RWPE2 (cell line): Measurements from ENCODE around the gene KCNJ14.
A peak's percentile ranks its signal among the peaks of the same experiment; 100 is the strongest.

Experiments used
- ATAC-seq: fragments of 200-7000 bp; cut with Tn5 transposase; 3 replicates; pipeline ENCODE4 v1.9.1; 2021; ENCODE audit warnings: low read depth
- DNase-seq: peaks from one replicate; pipeline ENCODE4 v3.0.0-alpha.2; 2020; ENCODE audit warnings: low spot score
- H3K27ac ChIP-seq: fragments of 450-650 bp; 2 replicates; pipeline ENCODE4 v1.5.1; 2017; ENCODE audit warnings: mild to moderate bottlenecking; ENCODE audit not compliant: poor library complexity, severe bottlenecking
- H3K27me3 ChIP-seq: fragments of 250-450 bp; sonication (Bioruptor Pico); 2 replicates; pipeline ENCODE4 v1.5.1; 2021; ENCODE audit warnings: mild to moderate bottlenecking, moderate library complexity; ENCODE audit not compliant: insufficient read depth, poor library complexity, severe bottlenecking
- H3K36me3 ChIP-seq: fragments of 250-450 bp; sonication (Bioruptor Pico); 2 replicates; pipeline ENCODE4 v1.5.1; 2020; ENCODE audit warnings: low read depth, mild to moderate bottlenecking, moderate library complexity
- H3K4me1 ChIP-seq: fragments of 250-450 bp; sonication (Bioruptor Pico); 2 replicates; pipeline ENCODE4 v1.5.1; 2021; ENCODE audit warnings: mild to moderate bottlenecking, moderate library complexity; ENCODE audit not compliant: insufficient read depth, poor library complexity, severe bottlenecking
- H3K4me3 ChIP-seq: fragments of 250-450 bp; sonication (Bioruptor Pico); 2 replicates; pipeline ENCODE4 v1.5.1; 2021; ENCODE audit warnings: mild to moderate bottlenecking, moderate library complexity; ENCODE audit not compliant: severe bottlenecking
- H3K9me3 ChIP-seq: fragments of 250-450 bp; sonication (Bioruptor Pico); 2 replicates; pipeline ENCODE4 v1.5.1; 2021; ENCODE audit warnings: mild to moderate bottlenecking, moderate library complexity; ENCODE audit not compliant: severe bottlenecking
- CTCF ChIP-seq: fragments of 450-650 bp; IDR thresholded peaks from one replicate; pipeline ENCODE4 v1.5.1; 2017; ENCODE audit warnings: mild to moderate bottlenecking, moderate library complexity; ENCODE audit not compliant: poor library complexity, severe bottlenecking

KCNJ14 gene

GRCh38 chr19:48455171-48455907 lies at the start of gene KCNJ14:
Gene KCNJ14 (plus strand): TSS chr19:48455574. CDS start chr19:48461725, 6,151 bp downstream.
- DNase-seq (no peak), ATAC-seq (no peak)
- peaks cover 54% of the 10 kb centered on the region for H3K36me3 ChIP-seq
- H3K9me3 ChIP-seq, result no peaks in the 10 kb centered on the region
- H3K27ac ChIP-seq, result no peak within 1 kb of the TSS
- no peak for TF ChIP-seq CTCF
- H3K4me1 ChIP-seq, result no peaks in the 10 kb centered on the region
- H3K27me3 ChIP-seq, result no peaks in the 10 kb centered on the region
- H3K4me3 ChIP-seq, result no peak within 1 kb of the TSS

GRCh38 chr19:48405850-48406249 lies 49.5 kb upstream of the KCNJ14 start:
- H3K4me1 ChIP-seq, result no peaks in the 10 kb centered on the region
- ATAC-seq (peak; percentile 53; the same call in 2 of the 3 replicates), DNase-seq (no peak)
- no peak overlapping the region for H3K27ac ChIP-seq
- H3K27me3 ChIP-seq, result no peaks in the 10 kb centered on the region
- no peaks in the 10 kb centered on the region for H3K36me3 ChIP-seq
- no peak for TF ChIP-seq CTCF
- H3K9me3 ChIP-seq, result no peaks in the 10 kb centered on the region
- no peak overlapping the region for H3K4me3 ChIP-seq

GRCh38 chr19:48413879-48414587 lies 41.3 kb upstream of the KCNJ14 start:
- H3K4me3 ChIP-seq, result peak overlapping the region; percentile 22
- DNase-seq (peak; percentile 67), ATAC-seq (peak; percentile 53)
- no peaks in the 10 kb centered on the region for H3K9me3 ChIP-seq
- no peaks in the 10 kb centered on the region for H3K4me1 ChIP-seq
- no peaks in the 10 kb centered on the region for H3K36me3 ChIP-seq
- H3K27me3 ChIP-seq, result no peaks in the 10 kb centered on the region
- TF ChIP-seq CTCF, result no peak
- H3K27ac ChIP-seq, result peak overlapping the region; percentile 20

- ATAC-seq (peak; percentile 60), DNase-seq (peak; percentile 91)
- Histone ChIP-seq H3K27ac (peak overlapping the region; percentile 20), H3K4me1 (no peaks in the 10 kb centered on the region), H3K27me3 (no peaks in the 10 kb centered on the region), H3K4me3 (peak overlapping the region; percentile 22), H3K9me3 (no peaks in the 10 kb centered on the region), H3K36me3 (no peaks in the 10 kb centered on the region)
- no peak for TF ChIP-seq CTCF
Observed at GRCh38 chr19:48415395-48415794, 40.0 kb upstream of the KCNJ14 start.

- Histone ChIP-seq H3K4me3 (no peak overlapping the region), H3K9me3 (no peaks in the 10 kb centered on the region), H3K4me1 (no peaks in the 10 kb centered on the region), H3K27ac (no peak overlapping the region), H3K27me3 (no peaks in the 10 kb centered on the region), H3K36me3 (no peaks in the 10 kb centered on the region)
- DNase-seq, result no peak
- ATAC-seq, result no peak
- no peak for TF ChIP-seq CTCF
Observed at GRCh38 chr19:48415806-48416221, 39.6 kb upstream of the KCNJ14 start.
